GM18499 (cell line): ENCODE data around the gene PTPRE.

Experiments used
- ATAC-seq: cut with Tn5 transposase; IDR thresholded peaks from one replicate; pipeline ENCODE4 v1.9.1; 2021; ENCODE audit warnings: moderate number of reproducible peaks; ENCODE audit not compliant: insufficient read depth, unreplicated experiment

PTPRE gene

DNA sequence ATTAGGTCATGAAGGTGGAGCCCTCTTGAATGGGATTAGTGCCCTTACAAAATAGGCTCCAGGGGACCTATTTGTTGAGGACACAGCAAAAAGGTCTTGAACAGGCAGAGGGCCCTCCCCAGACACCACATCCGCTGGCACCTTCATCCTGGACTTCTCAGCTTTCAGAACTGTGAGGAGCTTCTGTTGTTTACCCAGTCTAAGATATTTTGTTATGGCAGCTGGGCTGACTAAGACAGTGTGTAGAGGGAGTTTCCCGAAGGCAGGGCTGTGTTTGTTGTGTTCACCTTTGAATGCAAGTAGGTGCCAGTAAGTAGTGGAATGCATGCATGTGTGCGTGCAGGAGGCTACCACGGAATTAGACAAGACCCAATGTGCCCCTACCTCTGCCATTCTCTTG, 106.7 kb downstream of the PTPRE start:
- ATAC-seq = no peak

DNA sequence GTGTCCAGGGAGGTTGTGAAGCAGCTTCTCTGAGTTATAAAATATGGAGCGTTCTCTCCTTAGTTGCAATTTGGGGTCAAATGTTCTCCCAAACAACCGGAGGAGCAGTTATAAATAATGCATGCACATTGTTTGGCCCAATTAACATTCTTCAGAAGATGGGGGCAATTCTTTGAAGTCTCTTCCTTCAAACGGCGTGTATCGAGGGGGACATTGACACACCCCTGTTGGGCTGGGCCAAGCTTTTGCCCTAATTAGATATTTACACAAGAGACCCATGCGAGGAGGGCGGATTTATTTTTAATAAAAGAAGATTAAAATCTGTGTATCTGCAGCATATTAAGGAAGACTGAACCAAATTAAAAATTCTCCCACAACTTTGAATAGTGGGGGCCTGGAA, 107.3 kb downstream of the PTPRE start:
- ATAC-seq = no peak

DNA sequence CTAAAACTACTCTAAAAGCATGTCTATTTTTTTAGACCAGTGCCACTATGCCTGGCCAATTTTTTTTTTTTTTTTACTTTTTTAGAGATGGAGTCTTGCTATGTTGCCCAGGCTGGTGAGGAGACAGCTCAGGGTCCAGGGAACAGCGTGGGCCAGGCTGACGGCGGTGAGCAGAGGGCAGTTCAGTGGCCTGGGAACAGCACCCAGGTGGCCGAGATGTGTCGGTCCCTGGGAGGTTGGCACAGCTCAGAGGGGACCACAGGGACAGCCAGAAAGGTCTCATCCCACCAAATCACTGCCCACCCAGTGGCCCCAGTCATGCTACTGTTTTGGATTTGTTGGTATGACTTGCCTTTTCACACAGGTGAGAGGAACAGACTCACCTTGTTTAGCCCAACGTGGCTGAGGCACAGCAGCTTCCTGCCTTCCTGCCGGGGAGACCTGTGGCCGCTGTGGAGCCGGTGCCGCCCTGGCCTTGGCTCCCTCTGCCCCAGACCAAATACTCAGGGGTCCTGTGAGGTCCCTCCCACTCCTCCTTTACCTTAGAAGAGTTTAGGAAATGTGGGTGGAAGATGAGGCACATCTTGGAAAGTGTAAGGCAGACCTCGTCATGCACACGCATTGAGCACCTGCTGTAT, 109.6 kb downstream of the PTPRE start:
- no peak for ATAC-seq

DNA sequence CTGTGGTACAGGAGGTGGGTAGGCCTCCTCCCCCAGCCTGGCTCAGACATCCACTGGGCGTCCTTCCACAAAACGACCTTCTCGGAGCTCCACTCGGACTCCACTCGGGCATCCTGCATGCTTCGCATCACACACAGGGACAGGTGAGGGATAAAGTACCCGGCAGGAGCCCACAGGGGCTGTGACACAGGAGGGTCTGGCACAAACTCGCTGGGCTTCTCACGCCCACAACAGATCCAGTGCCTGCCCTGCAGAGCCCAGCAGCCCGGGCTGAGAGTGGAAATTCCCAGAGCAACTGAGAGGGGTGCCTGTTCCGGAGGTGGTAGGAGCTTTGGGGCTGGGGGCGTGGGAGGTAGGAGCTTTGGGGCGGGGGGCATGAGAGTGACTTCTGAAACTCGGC, 110.9 kb downstream of the PTPRE start:
- no peak for ATAC-seq

DNA sequence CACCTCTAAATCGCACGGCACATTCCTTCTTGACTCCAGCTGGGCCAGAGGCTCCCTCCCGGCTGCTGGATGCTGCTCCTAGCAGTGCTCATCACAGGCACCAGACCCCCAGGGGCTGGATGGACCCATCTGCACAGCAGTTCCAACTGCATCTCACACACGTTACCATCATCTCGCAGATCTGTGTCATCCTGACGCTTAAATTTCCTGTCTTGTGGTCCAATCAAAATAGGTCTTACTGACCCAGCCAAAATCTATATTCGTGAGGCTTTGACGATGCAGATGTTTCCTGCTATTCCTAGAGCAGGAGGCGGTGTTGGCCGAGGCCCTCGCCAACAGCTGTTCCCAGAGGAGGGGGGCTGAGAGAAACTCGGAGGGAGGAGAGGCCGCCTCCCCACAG, 111.3 kb downstream of the PTPRE start:
- no peak for ATAC-seq

DNA sequence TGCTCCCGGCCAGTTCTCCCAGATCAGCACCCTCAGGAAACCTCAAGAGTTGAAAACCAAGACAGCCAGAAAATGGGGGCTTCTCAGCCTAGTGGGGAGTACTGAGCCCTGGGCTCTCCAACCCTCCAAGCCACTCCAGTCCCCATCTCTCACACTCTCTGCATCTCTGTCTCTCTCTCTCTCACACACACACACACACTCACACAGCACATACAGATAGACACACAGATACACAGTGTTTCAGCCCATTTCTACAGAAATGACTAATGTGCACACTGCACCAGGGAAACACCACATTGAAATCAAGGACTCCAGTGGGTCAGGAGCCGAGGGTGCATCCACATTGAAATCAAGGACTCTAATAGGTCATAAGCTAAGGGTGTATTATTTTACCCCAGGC, 111.8 kb downstream of the PTPRE start:
- no peak for ATAC-seq

DNA sequence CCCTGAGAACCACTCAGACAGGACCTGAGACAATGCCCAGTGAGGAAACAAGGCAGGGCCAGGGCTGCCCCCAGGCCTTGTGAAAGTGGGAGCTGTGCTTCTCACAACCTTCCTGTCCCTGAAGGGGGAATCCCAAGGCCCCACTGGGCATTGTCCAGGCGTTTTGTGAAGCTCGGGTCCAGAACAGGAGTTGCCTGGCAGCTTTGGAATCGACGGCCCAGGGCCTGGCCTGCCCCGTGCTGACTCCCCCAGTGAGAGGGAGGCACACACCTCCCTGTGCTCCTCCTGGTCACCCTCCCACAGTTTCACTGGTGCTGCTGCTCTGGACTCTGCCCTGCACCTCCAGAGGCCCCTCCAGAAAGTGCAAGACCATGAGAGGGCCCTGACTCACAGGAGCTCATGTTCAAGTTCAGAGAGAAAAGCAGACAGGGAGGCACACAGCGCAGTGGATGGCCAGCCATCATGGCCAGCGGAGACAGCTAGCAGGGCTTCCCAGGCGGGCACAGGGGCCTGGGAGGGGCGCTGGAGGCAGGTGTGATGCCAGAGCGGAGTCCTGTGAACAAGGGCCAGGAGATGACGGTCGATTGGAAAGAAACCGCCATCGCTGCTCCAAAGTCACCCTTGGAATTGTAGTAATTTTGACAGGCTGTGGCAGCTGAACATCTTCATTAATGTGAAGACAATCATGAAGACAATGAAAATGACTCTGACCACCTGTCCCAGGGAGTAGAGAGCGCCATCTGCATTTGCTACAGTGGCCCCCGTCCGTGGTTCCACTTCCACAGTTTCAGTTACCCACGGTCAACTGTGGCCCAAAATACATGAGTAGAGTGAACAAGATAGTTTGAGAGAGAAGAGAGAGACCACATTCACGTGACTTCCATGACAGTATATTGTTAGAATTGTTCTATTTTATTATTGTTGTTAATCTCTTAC, 115.6 kb downstream of the PTPRE start:
- no peak for ATAC-seq

DNA sequence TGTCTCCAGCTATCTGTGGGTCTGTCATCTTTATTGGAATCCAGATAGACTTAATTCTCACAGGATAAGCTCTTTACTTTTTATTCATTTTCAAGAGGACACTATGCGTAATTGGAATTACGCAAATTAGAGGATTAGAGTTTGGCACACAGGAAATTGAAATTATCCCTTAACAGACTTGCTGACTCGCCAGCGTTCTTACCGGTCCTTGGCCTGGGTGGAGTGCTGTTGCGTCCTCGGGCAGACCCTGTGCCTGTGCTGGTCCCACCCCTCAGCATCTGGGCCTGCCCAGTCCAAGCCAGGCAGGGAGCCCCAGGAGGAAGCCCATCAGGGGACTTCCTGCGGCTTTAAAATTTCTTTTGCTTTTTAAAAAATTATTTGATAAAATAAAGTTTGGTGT, 117.5 kb downstream of the PTPRE start:
- no peak for ATAC-seq

DNA sequence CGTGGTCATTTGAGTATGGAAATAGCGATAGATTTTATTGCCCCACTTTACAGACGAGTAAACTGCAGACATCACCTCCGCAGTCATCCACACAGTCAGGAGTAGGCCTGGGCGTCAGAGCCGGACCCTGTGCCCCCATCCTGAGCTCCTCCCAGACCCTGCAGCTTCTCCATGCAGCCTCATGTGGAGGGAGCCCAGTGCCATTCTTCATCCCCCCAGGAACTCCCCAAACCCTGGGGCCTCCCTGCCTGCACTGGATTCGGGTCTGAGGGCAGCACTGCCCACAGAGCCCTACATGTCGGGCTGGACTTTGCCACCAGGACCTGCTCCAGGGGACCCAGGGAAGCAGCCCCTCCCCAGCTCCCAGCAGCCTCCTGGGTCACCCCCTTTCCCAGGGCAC, 118.5 kb downstream of the PTPRE start:
- no peak for ATAC-seq

DNA sequence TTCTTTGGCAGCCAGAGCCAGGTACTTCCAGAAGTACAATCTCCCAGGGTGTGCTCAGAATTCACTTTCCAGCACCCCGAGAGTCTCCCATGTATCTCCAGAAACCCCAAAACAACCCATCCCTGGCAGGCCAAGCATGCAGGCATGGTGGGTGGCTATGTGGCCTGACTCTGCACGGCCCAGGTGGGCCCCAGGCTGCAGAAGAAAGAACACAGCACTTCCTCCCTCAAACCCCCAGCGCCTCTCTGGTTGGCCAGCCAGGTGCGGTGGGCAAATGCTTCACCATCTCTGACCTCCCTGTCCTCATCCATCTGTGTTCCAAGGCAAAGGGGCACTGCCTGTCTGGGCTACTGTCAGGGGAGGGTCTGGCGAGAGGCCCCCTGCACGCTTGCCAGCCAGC, 119.0 kb downstream of the PTPRE start:
- ATAC-seq = no peak

DNA sequence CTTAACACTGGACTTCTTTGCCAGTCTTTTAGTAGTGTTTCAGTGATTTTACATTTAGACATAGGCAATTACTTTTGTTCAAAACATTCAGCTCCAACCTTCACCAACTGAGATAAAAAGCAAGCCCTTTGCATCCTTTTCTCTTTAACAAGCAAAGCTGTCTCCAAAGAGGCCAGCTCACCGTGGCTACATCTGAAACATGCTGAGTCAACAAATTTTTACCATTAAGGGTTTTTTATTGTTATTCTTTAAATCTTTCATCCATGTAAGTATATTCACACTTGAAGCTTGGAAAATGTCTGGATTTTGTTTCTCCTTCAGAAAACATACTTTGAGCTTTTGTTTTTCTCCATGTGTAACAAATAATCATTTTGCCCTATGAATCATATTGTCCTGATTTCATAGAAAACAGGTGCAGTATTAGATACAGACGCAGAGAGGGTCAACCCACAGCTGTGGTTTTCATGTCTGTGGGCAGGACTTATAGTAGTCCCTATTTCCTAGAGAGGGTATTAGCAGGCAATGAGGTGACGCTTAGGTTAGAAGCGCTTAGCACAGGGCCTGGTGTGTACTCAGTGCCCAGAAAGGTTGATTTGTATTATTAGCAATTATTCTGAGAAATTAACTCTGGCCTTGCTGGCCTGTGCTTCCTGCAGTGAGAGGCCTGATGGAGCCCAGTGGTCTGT, 119.9 kb downstream of the PTPRE start:
- no peak for ATAC-seq

DNA sequence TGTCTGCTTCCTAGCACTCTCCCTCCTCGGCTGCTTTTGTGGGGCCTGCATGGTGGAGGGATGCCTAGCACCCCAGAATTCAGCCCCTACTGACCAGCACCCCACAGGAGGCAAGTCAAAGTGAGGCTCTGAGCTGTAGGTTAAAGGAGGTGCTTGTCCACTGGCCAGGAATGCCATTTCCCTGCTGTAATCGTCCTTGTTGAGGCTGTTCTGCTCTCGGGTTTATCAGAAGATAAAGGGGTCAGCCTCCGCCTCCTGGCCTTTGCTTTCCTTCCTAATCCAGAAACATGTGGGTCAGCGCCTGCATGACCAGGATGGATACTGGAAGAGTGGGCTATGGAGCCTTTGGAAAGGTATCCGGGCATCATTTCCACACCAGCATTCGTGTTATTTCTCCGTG, 120.4 kb downstream of the PTPRE start:
- no peak for ATAC-seq

DNA sequence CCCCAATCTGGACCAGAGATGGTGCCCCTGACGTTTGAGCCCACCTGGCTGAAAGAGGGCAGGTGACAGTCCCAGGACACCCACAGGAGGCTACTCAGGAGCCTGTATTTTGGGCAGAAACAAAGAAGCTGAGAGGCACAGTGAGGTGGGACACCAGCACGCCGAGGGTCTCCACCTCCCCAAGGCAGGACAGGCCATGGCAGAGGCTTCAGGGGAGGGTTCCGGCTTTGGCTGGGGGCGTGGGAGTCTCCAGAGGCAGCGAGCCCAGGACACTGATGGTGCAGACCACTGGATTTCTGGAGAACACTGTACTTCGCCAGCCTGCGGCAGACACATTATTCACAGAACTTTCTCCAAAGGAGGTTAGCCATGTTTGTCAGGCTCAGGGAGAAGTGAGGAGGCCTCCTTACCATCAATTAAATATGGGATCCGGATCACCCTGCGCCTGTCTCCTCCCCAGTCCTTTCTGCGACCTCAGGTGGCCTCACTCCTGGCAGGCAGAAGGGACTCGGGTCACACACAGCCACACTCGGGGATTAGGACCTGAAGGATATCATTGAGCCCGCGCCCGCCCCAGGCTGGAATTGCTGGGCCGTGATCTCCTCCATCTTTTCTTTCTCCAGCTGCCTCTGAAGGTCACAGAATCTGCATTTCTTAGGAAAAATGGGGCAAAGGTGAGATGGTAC, 121.1 kb downstream of the PTPRE start:
- no peak for ATAC-seq

DNA sequence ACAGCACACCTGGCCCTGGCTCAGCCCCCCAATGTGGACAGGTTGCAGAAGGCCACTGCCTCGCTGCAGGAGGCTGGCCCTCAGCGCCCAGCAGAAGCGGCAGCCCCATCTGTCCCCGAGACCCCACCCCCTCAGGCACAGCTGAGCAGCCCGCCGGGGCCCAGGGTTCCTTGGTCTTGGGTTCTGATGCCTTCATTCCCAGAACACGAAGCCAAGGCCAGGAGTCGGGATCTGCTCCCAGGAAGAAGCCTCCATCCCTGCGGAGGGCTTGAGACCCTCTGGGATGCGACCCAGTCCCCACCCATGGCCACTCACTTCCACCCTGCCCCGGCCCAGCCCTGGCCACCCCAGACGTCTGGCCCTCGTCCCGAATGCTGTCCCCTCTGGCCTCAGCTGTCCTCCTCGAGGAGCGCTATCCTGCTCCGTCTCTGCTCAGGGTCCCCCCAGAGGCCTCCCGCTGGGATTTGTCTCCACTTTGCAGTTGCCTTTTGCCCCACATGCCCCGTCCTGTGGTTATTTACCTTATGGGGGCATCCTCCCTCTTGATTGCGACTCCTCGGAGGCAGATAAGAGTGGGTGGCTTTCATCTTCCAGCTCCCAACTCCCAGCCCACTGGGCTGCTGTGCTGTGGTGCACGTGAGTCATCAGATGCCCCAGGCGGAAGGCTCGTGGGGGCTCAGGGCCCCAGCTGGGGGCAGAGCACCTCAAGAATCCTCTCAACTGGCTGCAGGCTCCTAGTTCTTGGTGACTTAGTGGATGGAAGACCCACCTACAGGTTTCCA, 121.8 kb downstream of the PTPRE start:
- no peak for ATAC-seq

DNA sequence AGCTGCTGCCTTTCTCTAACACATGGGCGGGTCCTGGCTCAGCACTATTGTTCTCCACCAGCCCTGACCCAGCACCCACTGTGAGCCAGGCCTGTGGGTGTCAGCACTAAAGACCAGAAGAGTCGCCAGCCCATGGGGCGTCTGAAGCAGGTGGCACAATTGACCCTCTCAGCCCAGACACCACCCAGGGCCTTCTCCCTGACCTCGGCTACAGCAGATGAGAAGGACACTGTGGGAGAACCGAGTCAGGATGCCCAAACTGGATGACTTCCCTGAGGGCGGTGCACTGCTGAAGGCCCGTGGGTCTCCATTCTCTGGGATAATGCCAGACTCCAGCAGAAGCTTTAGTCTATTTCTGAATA, 122.4 kb downstream of the PTPRE start:
- no peak for ATAC-seq

DNA sequence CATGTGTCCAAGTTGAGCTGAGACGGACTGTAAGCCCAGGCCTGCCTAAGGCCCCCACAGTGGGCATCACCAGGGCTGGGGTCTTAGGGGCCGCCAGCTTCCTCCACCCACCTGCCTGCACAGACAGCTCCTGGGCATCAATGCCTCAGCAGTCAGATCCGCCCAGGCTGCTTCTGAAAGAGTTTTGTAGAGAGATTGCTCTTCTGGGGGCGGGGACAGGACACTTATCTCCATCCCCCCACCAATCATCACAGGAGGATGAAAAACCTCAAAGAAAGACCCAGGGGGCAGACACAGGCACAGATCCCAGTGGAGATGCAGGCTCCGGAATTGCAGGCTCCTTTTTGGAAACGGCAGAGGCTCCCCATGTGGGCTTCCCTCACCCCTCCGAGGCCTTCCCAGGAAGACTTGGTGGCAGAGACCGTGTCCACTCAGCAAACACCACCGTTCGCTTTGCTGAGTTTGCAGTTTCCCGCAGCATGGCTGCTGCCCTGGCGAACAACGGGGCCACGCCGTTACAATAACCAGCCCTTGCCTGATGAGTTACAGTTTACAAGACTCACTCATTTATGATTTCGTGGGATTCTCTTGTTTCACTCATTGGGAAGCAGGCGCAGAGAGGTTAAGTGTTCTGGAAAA, 122.9 kb downstream of the PTPRE start:
- no peak for ATAC-seq

DNA sequence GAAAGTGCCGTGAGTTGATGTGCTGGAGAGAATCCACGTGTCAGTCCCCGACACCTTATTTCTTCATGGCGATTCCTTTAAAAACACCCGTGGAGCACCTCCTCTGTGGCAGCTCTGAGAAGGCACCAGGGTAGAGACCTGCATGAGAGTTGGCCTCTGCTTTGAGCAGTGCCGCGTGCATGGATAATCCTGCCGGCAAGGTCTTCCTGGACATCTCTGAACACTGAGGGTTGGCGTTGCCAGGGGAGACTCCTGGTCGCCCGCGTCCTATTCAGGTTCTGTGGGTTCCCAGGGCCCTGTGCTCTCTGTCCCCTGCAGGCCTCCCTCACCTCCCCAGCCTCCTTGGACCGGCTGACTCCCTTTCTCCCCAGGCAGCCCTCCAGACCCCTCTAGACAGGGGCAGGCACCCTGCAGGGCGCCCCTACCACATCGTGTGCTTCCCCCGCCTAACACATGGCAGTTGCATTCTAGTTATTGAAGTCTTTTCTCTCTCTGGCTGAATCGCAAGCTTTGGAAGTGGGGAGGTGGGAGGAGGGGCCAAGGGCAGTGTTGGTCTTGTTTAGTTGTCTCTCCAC, 123.7 kb downstream of the PTPRE start:
- no peak for ATAC-seq

DNA sequence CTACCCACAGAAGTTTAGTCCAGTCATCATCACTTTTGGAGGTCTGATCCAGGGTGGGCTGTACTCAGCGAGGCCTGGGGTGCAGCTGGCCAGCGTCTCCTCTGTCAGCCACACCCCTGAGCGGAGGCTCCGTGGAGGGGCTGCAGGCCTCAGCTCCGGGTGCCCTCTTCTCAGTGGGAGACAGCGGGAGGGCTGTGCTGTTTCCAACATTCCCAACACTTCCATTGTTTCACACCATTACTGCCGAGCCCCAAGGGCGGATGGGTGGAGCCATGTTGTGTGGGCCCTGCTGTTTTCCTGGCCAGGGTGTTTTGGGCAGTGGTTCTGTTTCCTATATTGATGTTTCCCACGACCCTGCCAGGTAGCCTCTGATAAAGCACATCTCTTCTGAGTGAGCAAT, 124.3 kb downstream of the PTPRE start:
- ATAC-seq = no peak

DNA sequence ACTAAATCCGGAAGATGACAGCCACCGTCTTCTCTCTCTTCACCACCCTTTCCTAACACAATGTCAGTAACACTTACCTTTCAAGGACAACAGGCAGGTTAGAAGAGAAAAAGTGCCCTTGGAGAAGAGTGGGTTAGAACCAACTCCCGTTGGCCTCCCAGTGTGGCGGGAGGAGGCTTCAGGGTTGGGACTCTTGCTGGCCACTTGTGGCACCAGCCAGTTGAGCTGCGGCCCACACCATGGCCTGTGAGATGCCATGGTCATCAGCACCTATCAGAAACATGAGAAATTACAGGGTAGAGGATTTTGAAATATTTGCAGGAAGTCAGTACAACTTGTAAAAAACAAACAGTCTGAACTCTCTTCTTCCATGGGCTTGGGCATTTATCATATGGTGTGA, 125.6 kb downstream of the PTPRE start:
- ATAC-seq = no peak
